HEK293 (cell line): ENCODE results near the gene FKBP14.

Experiments
- CTCF ChIA-PET: fragments of 350-600 bp; formaldehyde crosslinking; extraction: SDS; loops from one replicate; lab custom pipeline; 2021; ENCODE audit warnings: antibody characterized with exemption; lab: Yijun Ruan, JAX
- POLR2A ChIA-PET: fragments of 300-600 bp; formaldehyde crosslinking; extraction: SDS; loops from one replicate; lab custom pipeline; 2020; ENCODE audit warnings: antibody characterized with exemption, inconsistent platforms; lab: Yijun Ruan, JAX
- H3K27ac ChIP-seq: fragments of 200-500 bp; sonication (Bioruptor generic); 2 replicates; pipeline ENCODE4 v1.5.1; 2014; ENCODE audit warnings: low read depth, low read length, control low read depth, inconsistent platforms; ENCODE audit errors: extremely low read depth
- H3K36me3 ChIP-seq, 2 experiments: fragments of 200-500 bp in 1 of 2; sonication (Bioruptor generic) in 1 of 2; 1 replicate in 1 of 2; 2 replicates in 1 of 2; pipeline ENCODE4 v1.5.1; 2014 to 2017; ENCODE audit warnings: inconsistent platforms in 2 of 2, low read length in 2 of 2; ENCODE audit not compliant: control insufficient read depth in 2 of 2, insufficient read depth in 1 of 2
- H3K4me1 ChIP-seq: fragments of 200-500 bp; sonication (Bioruptor generic); 2 replicates; pipeline ENCODE4 v1.5.1; 2014; ENCODE audit warnings: mild to moderate bottlenecking, low read length, inconsistent platforms; ENCODE audit not compliant: control insufficient read depth, insufficient read depth
- H3K4me3 ChIP-seq: 2 replicates; pipeline ENCODE4 v1.5.1; 2011; ENCODE audit warnings: low read depth, mild to moderate bottlenecking, control low read depth, low read length, moderate library complexity
- H3K9me3 ChIP-seq: fragments of 200-500 bp; sonication (Bioruptor generic); 2 replicates; pipeline ENCODE4 v1.5.1; 2014; ENCODE audit warnings: low read depth, low read length, inconsistent platforms; ENCODE audit not compliant: control insufficient read depth, insufficient read depth
- GLIS2 ChIP-seq: fragments of 450-650 bp; formaldehyde crosslinking; IDR thresholded peaks from 2 replicates; pipeline ENCODE4 v1.5.1; 2016; ENCODE audit warnings: missing biosample characterization, missing genetic modification characterization
- KLF17 ChIP-seq: fragments of 450-650 bp; formaldehyde crosslinking; IDR thresholded peaks from 2 replicates; pipeline ENCODE4 v1.5.1; 2016; ENCODE audit warnings: missing biosample characterization, missing genetic modification characterization
- KLF8 ChIP-seq: fragments of 450-650 bp; formaldehyde crosslinking; IDR thresholded peaks from 2 replicates; pipeline ENCODE4 v1.5.1; 2016; ENCODE audit warnings: missing biosample characterization, missing genetic modification characterization
- SALL2 ChIP-seq: fragments of 450-650 bp; formaldehyde crosslinking; IDR thresholded peaks from 2 replicates; pipeline ENCODE4 v1.5.0; 2017; ENCODE audit warnings: missing biosample characterization, mild to moderate bottlenecking, missing genetic modification characterization, borderline replicate concordance
- SETDB1 ChIP-seq: IDR thresholded peaks from one replicate; pipeline ENCODE4 v1.6.1; 2017; ENCODE audit warnings: mild to moderate bottlenecking, low read length, moderate library complexity, mixed read lengths; ENCODE audit not compliant: insufficient read length
- WT1 ChIP-seq: fragments of 450-650 bp; formaldehyde crosslinking; IDR thresholded peaks from 2 replicates; pipeline ENCODE4 v1.5.1; 2016; ENCODE audit warnings: missing biosample characterization, missing genetic modification characterization
- YY2 ChIP-seq: fragments of 450-650 bp; formaldehyde crosslinking; IDR thresholded peaks from 2 replicates; pipeline ENCODE4 v1.5.1; 2016; ENCODE audit warnings: missing biosample characterization, missing genetic modification characterization
- ZBTB1 ChIP-seq: fragments of 450-650 bp; formaldehyde crosslinking; IDR thresholded peaks from 2 replicates; pipeline ENCODE4 v1.5.1; 2016; ENCODE audit warnings: missing biosample characterization, missing genetic modification characterization
- ZNF132 ChIP-seq: fragments of 450-650 bp; formaldehyde crosslinking; IDR thresholded peaks from 2 replicates; pipeline ENCODE4 v1.5.1; 2017; ENCODE audit warnings: missing biosample characterization, missing genetic modification characterization, borderline replicate concordance
- ZNF133 ChIP-seq: fragments of 450-650 bp; formaldehyde crosslinking; IDR thresholded peaks from 2 replicates; pipeline ENCODE4 v1.5.1; 2016; ENCODE audit warnings: missing biosample characterization, missing genetic modification characterization
- ZNF221 ChIP-seq: fragments of 450-650 bp; formaldehyde crosslinking; IDR thresholded peaks from 2 replicates; pipeline ENCODE4 v1.5.1; 2017; ENCODE audit warnings: missing biosample characterization, missing genetic modification characterization, borderline replicate concordance
- ZNF292 ChIP-seq: fragments of 450-650 bp; formaldehyde crosslinking; IDR thresholded peaks from 2 replicates; pipeline ENCODE4 v1.5.1; 2016; ENCODE audit warnings: low read depth, missing biosample characterization, missing genetic modification characterization, borderline replicate concordance
- ZNF354C ChIP-seq: fragments of 450-650 bp; formaldehyde crosslinking; IDR thresholded peaks from 2 replicates; pipeline ENCODE4 v1.5.1; 2016; ENCODE audit warnings: missing biosample characterization, missing genetic modification characterization, low read depth, borderline replicate concordance
- ZNF416 ChIP-seq: fragments of 450-650 bp; formaldehyde crosslinking; IDR thresholded peaks from 2 replicates; pipeline ENCODE4 v1.5.1; 2016; ENCODE audit warnings: missing biosample characterization, missing genetic modification characterization
- ZNF600 ChIP-seq: fragments of 450-650 bp; formaldehyde crosslinking; IDR thresholded peaks from 2 replicates; pipeline ENCODE4 v1.5.1; 2016; ENCODE audit warnings: missing biosample characterization, missing genetic modification characterization
- ZNF629 ChIP-seq: fragments of 450-650 bp; formaldehyde crosslinking; IDR thresholded peaks from 2 replicates; pipeline ENCODE4 v1.5.1; 2017; ENCODE audit warnings: missing biosample characterization, missing genetic modification characterization
- ZNF654 ChIP-seq: fragments of 450-650 bp; formaldehyde crosslinking; IDR thresholded peaks from 2 replicates; pipeline ENCODE4 v1.5.1; 2016; ENCODE audit warnings: low read depth, missing biosample characterization, missing genetic modification characterization
- ZNF701 ChIP-seq: fragments of 450-650 bp; formaldehyde crosslinking; IDR thresholded peaks from 2 replicates; pipeline ENCODE4 v1.5.1; 2016; ENCODE audit warnings: missing biosample characterization, missing genetic modification characterization
- ZNF768 ChIP-seq: fragments of 450-650 bp; formaldehyde crosslinking; IDR thresholded peaks from 2 replicates; pipeline ENCODE4 v1.5.1; 2018; ENCODE audit warnings: missing biosample characterization, mild to moderate bottlenecking, missing genetic modification characterization
- TF ChIP-seq, protein P1 (sequence below): fragments of 450-650 bp; formaldehyde crosslinking; IDR thresholded peaks from 2 replicates; pipeline ENCODE4 v1.5.1; 2017; ENCODE audit warnings: missing biosample characterization, missing genetic modification characterization
- TF ChIP-seq, protein P2 (sequence below): fragments of 450-650 bp; formaldehyde crosslinking; IDR thresholded peaks from 2 replicates; pipeline ENCODE4 v1.5.1; 2016; ENCODE audit warnings: missing biosample characterization, missing genetic modification characterization

The FKBP14 gene

GRCh38 chr7:29993140-29993539, 33.4 kb downstream of the FKBP14 start:
- no peaks in the 10 kb centered on the region for H3K4me1 ChIP-seq
- no peaks in the 10 kb centered on the region; a peak in 1 of 3 replicates for H3K36me3 ChIP-seq
- ChIA-PET POLR2A (interaction anchor here (0.7 kb wide), 1 partner anchor 35 kb away, joined by 3 read pairs; the partner anchor contains the start of gene PLEKHA8), CTCF (interaction anchor here (1.4 kb wide), 1 partner anchor 69 kb away, joined by 6 read pairs; no protein-coding TSS in a partner anchor)
- TF ChIP-seq ZNF701 (tag by site-specific recombination), result no peak
- peak; percentile 71 for TF ChIP-seq SETDB1
- no peak for TF ChIP-seq GLIS2 (tag by site-specific recombination)
- no peak overlapping the region for H3K27ac ChIP-seq
- no peaks in the 10 kb centered on the region for H3K9me3 ChIP-seq
- no peak overlapping the region for H3K4me3 ChIP-seq

DNA sequence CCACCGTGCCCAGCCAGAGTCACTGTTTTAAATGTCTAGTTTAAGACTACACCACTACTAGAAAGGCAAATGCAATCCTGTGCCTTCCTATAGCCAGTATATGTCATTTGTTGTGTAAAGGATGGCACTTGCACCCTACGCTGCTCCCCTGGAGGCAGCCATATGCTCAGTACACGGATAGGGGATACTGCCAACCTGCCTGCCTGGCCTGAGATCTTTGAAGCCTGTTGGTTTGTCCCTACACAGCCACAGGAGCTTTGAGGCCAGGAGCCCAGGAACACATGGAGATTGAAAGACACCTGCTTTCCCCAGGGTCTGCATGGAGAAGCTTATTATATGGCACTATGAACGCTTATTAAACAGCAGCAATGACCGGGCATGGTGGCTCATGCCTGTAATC, 34.6 kb downstream of the FKBP14 start:
- H3K4me1 ChIP-seq, result peaks cover 5% of the 10 kb centered on the region
- no peak for TF ChIP-seq ZNF133 (tag by site-specific recombination)
- no peak for TF ChIP-seq YY2
- TF ChIP-seq WT1, result no peak
- TF ChIP-seq, protein P1, sequence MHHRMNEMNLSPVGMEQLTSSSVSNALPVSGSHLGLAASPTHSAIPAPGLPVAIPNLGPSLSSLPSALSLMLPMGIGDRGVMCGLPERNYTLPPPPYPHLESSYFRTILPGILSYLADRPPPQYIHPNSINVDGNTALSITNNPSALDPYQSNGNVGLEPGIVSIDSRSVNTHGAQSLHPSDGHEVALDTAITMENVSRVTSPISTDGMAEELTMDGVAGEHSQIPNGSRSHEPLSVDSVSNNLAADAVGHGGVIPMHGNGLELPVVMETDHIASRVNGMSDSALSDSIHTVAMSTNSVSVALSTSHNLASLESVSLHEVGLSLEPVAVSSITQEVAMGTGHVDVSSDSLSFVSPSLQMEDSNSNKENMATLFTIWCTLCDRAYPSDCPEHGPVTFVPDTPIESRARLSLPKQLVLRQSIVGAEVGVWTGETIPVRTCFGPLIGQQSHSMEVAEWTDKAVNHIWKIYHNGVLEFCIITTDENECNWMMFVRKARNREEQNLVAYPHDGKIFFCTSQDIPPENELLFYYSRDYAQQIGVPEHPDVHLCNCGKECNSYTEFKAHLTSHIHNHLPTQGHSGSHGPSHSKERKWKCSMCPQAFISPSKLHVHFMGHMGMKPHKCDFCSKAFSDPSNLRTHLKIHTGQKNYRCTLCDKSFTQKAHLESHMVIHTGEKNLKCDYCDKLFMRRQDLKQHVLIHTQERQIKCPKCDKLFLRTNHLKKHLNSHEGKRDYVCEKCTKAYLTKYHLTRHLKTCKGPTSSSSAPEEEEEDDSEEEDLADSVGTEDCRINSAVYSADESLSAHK (tag by site-specific recombination), result no peak
- no peak for TF ChIP-seq ZNF354C
- no peak for TF ChIP-seq ZNF629 (tag by site-specific recombination)
- TF ChIP-seq SALL2 (tag by site-specific recombination), result no peak
- no peak for TF ChIP-seq ZNF221 (tag by site-specific recombination)
- TF ChIP-seq ZNF768 (tag by site-specific recombination), result no peak
- no peak for TF ChIP-seq KLF17
- no peak for TF ChIP-seq ZNF654 (tag by site-specific recombination)
- no peak for TF ChIP-seq ZNF132 (tag by site-specific recombination)
- TF ChIP-seq ZNF600 (tag by site-specific recombination), result no peak
- TF ChIP-seq, protein P2, sequence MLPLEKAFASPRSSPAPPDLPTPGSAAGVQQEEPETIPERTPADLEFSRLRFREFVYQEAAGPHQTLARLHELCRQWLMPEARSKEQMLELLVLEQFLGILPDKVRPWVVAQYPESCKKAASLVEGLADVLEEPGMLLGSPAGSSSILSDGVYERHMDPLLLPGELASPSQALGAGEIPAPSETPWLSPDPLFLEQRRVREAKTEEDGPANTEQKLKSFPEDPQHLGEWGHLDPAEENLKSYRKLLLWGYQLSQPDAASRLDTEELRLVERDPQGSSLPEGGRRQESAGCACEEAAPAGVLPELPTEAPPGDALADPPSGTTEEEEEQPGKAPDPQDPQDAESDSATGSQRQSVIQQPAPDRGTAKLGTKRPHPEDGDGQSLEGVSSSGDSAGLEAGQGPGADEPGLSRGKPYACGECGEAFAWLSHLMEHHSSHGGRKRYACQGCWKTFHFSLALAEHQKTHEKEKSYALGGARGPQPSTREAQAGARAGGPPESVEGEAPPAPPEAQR (tag by site-specific recombination), result no peak
- TF ChIP-seq ZBTB1, result no peak
- TF ChIP-seq ZNF292 (tag by site-specific recombination), result no peak
- no peak for TF ChIP-seq ZNF416
- no peak for TF ChIP-seq KLF8
- CTCF ChIA-PET, result interaction anchor here (1.4 kb wide), 1 partner anchor 70 kb away, joined by 6 read pairs; no protein-coding TSS in a partner anchor
- H3K4me3 ChIP-seq, result no peak overlapping the region
- no peak overlapping the region for H3K27ac ChIP-seq
- H3K9me3 ChIP-seq, result no peaks in the 10 kb centered on the region
- POLR2A ChIA-PET, result no interaction called here
- no peaks in the 10 kb centered on the region; a peak in 1 of 3 replicates for H3K36me3 ChIP-seq
